ENCODE data around the gene PTH. TPM values are rescaled to one million over a fixed set of nuclear protein-coding genes. Genes with fewer than 3 reads are reported as not detected.

PTH gene
- total RNA-seq, 1 experiment from 2014 or later: not detected

- WGBS (ENCODE audit: extremely low coverage, insufficient read length, low lambda C conversion rate): no CpG with 5 or more reads among the region's 5 CpGs
- H3K36me3 Mint-ChIP-seq (ENCODE audit: insufficient read depth in 1 of 3, low read depth in 3 of 3): peaks cover 0 to 5% (median 0%) of the 10 kb centered on the region in 3 experiments; a peak in 4 of 7 replicates
- Histone ChIP-seq H3K56ac (ENCODE audit: insufficient read length, low read depth, low read length) (peak overlapping the region; percentile 79), H2AFZ (ENCODE audit: low read length) (peak overlapping the region; percentile 88), H3K9me3 (ENCODE audit: control insufficient read depth, low read depth, low read length) (no peaks in the 10 kb centered on the region), H3K4me1 (ENCODE audit: insufficient read depth, low read length) (no peaks in the 10 kb centered on the region), H3K9ac (ENCODE audit: extremely low read depth, insufficient read length, low read length) (no peak overlapping the region), H3K79me2 (ENCODE audit: insufficient read depth, low read length) (no peaks in the 10 kb centered on the region), H4K20me1 (ENCODE audit: control insufficient read depth, insufficient read depth, insufficient read length) (no peaks in the 10 kb centered on the region), H4K91ac (ENCODE audit: insufficient read length, low read depth, low read length) (no peak overlapping the region), H3K23me2 (ENCODE audit: insufficient read length, low read depth, low read length, poor library complexity, severe bottlenecking) (no peaks in the 10 kb centered on the region), H2AK5ac (ENCODE audit: insufficient read length, low read length) (no peak overlapping the region), H2BK15ac (ENCODE audit: low read depth, low read length) (no peak overlapping the region), H3K14ac (ENCODE audit: insufficient read depth, low read length) (no peak overlapping the region), H3K23ac (ENCODE audit: insufficient read length, low read depth, low read length) (no peak overlapping the region), H3T11ph (ENCODE audit: low read length) (no peak overlapping the region), H4K5ac (ENCODE audit: insufficient read length, low read depth, low read length) (no peak overlapping the region), H3K27me3 (ENCODE audit: insufficient read depth, low read length) (no peaks in the 10 kb centered on the region), H2BK120ac (ENCODE audit: low read depth, low read length, poor library complexity, severe bottlenecking) (no peak overlapping the region), H2BK5ac (ENCODE audit: insufficient read length, low read length) (no peak overlapping the region), H2BK12ac (ENCODE audit: insufficient read length, low read depth, low read length) (no peak overlapping the region), H2BK20ac (ENCODE audit: low read depth, low read length, poor library complexity, severe bottlenecking) (no peak overlapping the region), H3K4ac (ENCODE audit: low read depth, low read length) (no peak overlapping the region), H3K79me1 (ENCODE audit: insufficient read depth, low read depth, low read length, poor library complexity, severe bottlenecking) (no peaks in the 10 kb centered on the region), H3K4me2 (ENCODE audit: insufficient read depth, insufficient read length, low read length) (peak overlapping the region; percentile 60), H4K8ac (replicated peaks; ENCODE audit: insufficient read length, low read depth, low read length) (no peak overlapping the region), H3K18ac (ENCODE audit: insufficient read length, low read depth, low read length) (no peak overlapping the region), H3K27ac (ENCODE audit: insufficient read length, low read depth, low read length) (no peak overlapping the region)
- peak; percentile 75 for DNase-seq
- no peaks in the 10 kb centered on the region; a peak in 1 of 4 replicates for H3K4me1 Mint-ChIP-seq
- TF ChIP-seq CTCF (conservative IDR thresholded peaks at IDR 0.05): peak; percentile 48; the same call in 2 of the 3 replicates
- peaks cover 3% of the 10 kb centered on the region for H3K27me3 Mint-ChIP-seq (ENCODE audit: low read depth)
- peaks cover 7 to 24% of the 10 kb centered on the region in 2 experiments for H3K9me3 Mint-ChIP-seq
- peak overlapping the region in 1 of 2 experiments; percentile 37; a peak in 2 of 5 replicates for H3K4me3 Mint-ChIP-seq
- no peak overlapping the region for H3K27ac Mint-ChIP-seq
Observed at GRCh38 chr11:13487661-13488030, 8.2 kb downstream of the PTH start.
